Osteocyte (in vitro differentiated cells): ENCODE measurements around the gene CRYM. TPM values are rescaled to one million over a fixed set of nuclear protein-coding genes. Genes with fewer than 3 reads are reported as not detected.

ENCODE experiments used
- DNase-seq: peaks from one replicate; pipeline ENCODE4 v3.0.0; 2021; ENCODE audit warnings: mixed read lengths; ENCODE audit not compliant: unreplicated experiment; ENCODE audit errors: extremely low spot score
- H3K27ac Mint-ChIP-seq: one replicate; pipeline ENCODE4 v1.8.0; 2021; ENCODE audit warnings: mild to moderate bottlenecking, mixed read lengths; ENCODE audit not compliant: unreplicated experiment
- H3K27me3 Mint-ChIP-seq: one replicate; pipeline ENCODE4 v1.8.0; 2021; ENCODE audit warnings: mixed read lengths; ENCODE audit not compliant: unreplicated experiment
- H3K36me3 Mint-ChIP-seq: one replicate; pipeline ENCODE4 v1.8.0; 2021; ENCODE audit warnings: mixed read lengths; ENCODE audit not compliant: unreplicated experiment
- H3K4me1 Mint-ChIP-seq: one replicate; pipeline ENCODE4 v1.8.0; 2021; ENCODE audit warnings: mixed read lengths; ENCODE audit not compliant: unreplicated experiment
- H3K4me3 Mint-ChIP-seq: one replicate; pipeline ENCODE4 v1.8.0; 2021; ENCODE audit warnings: mild to moderate bottlenecking, moderate library complexity, mixed read lengths; ENCODE audit not compliant: unreplicated experiment
- H3K9me3 Mint-ChIP-seq: one replicate; pipeline ENCODE4 v1.8.0; 2021; ENCODE audit warnings: mixed read lengths; ENCODE audit not compliant: unreplicated experiment
- total RNA-seq: library from RNA; stranded (reverse); gene quantifications from 2 replicates; pipeline ENCODE4 v1.2.1, GENCODE V29; 2021
- TF ChIP-seq, protein P1 (sequence below): fragments of 200-600 bp; sonication (generic); IDR thresholded peaks from 2 replicates; pipeline ENCODE4 v1.5.0; 2021; ENCODE audit warnings: antibody characterized with exemption, mild to moderate bottlenecking, moderate library complexity

Gene CRYM
- total RNA-seq, 1 donor from 2014 or later, result not detected

DNA sequence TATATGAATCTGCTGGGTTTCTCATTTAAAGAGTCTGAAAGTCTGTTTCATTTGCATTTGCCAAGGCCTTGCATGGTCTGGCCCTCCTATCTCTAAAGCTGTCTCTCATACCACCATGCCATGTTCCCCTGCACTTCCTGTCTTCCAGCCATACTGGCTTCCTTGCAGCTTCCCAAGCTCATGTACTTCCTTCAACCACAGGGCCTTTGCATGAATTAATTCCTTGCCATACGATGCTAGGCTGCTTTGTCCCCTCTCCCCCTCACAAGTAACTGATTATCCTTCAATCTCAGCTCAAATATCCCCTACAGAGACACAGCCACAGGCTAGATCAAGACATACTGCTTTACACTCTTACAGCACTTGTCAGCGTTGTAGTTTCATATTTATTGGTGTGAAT, 5.8 kb downstream of the CRYM start:
- Mint-ChIP-seq H3K4me1 (no peaks in the 10 kb centered on the region), H3K9me3 (no peaks in the 10 kb centered on the region), H3K4me3 (no peak overlapping the region), H3K36me3 (no peaks in the 10 kb centered on the region), H3K27me3 (peaks cover 56% of the 10 kb centered on the region), H3K27ac (no peak overlapping the region)
- DNase-seq, result peak; percentile 15
- TF ChIP-seq, protein P1, sequence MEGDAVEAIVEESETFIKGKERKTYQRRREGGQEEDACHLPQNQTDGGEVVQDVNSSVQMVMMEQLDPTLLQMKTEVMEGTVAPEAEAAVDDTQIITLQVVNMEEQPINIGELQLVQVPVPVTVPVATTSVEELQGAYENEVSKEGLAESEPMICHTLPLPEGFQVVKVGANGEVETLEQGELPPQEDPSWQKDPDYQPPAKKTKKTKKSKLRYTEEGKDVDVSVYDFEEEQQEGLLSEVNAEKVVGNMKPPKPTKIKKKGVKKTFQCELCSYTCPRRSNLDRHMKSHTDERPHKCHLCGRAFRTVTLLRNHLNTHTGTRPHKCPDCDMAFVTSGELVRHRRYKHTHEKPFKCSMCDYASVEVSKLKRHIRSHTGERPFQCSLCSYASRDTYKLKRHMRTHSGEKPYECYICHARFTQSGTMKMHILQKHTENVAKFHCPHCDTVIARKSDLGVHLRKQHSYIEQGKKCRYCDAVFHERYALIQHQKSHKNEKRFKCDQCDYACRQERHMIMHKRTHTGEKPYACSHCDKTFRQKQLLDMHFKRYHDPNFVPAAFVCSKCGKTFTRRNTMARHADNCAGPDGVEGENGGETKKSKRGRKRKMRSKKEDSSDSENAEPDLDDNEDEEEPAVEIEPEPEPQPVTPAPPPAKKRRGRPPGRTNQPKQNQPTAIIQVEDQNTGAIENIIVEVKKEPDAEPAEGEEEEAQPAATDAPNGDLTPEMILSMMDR, result no peak

DNA sequence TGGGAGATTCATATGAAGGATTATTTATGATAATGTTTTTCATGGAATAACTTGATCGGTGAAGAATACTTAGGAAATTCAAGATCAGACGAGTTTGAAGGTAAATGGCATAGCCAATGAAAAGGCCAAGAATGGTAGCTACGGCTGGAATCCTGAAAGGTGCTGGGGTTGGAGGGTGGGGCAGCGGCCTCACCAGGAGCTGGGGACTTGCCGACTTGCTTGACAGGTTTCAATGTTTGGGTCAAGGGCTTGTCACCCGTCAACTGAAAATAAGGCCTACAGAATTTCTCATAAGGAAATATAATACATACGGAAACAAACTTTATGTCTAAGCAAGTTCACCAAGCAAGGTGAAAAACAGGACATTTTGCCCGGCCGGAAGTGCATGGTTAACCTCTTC, 9.9 kb downstream of the CRYM start:
- no peaks in the 10 kb centered on the region for H3K36me3 Mint-ChIP-seq
- H3K27ac Mint-ChIP-seq, result no peak overlapping the region
- H3K4me1 Mint-ChIP-seq, result peaks cover 11% of the 10 kb centered on the region
- peaks cover 23% of the 10 kb centered on the region for H3K27me3 Mint-ChIP-seq
- no peaks in the 10 kb centered on the region for H3K9me3 Mint-ChIP-seq
- no peak overlapping the region for H3K4me3 Mint-ChIP-seq
- peak; percentile 40 for DNase-seq
- TF ChIP-seq, protein P1, result no peak

DNA sequence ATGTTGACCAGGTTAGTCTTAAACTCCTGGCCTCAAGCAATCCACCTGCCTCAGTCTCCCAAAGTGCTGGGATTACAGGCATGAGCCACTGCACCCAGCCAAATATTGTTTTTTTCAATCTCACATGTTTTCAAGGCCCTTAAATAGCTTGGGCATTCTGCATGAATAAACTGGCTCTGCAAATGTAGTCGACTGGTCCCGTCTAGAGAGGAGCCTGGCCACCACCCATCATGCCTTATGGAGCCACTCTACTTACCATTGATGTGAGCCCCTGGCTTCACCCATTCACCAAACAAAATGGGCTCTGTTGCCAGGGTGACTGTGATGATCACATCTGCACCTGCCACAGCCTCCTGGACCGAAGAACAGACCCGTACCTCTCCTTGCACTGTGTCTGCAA, 10.8 kb downstream of the CRYM start:
- Mint-ChIP-seq H3K27me3 (peaks cover 18% of the 10 kb centered on the region), H3K36me3 (no peaks in the 10 kb centered on the region), H3K4me1 (peaks cover 11% of the 10 kb centered on the region), H3K4me3 (no peak overlapping the region), H3K27ac (no peak overlapping the region), H3K9me3 (no peaks in the 10 kb centered on the region)
- TF ChIP-seq, protein P1, result no peak
- peak; percentile 25 for DNase-seq

DNA sequence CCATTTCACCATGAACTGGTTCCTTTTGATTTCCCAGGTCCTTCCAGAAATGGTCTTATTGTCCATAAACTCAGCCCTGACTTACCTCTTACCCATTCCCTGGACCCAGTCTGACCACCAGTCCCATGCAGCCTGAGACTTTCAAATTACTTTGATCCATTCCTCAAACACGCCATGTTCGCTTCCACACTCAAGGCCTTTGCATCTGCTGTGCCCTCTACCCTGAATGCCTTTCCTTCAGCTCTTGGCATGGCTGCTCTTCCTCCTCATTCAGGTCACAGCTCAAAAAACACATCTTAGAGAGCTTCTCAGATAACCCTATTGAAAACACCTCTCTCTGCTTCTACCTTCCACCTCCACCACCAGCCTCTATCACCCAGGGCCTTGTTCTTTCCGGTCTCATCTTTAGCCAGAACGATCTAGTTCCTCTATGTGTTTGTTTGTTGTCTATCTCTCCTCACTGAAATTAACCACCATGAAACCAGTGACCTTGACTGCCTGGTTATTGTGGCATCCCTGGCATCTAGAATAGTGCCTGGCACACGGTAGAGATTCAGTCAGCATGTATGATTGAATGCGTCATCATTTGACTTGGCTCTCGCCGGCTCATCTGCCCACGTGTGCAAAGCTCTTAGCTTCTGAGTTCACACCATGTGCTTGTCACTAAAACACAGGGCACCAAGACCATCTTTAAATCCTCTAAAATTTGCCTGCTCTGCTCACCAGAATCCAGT, 12.8 kb downstream of the CRYM start:
- Mint-ChIP-seq H3K36me3 (no peaks in the 10 kb centered on the region), H3K9me3 (no peaks in the 10 kb centered on the region), H3K4me3 (no peak overlapping the region), H3K27me3 (peaks cover 9% of the 10 kb centered on the region), H3K27ac (no peak overlapping the region), H3K4me1 (peaks cover 11% of the 10 kb centered on the region)
- TF ChIP-seq, protein P1, result no peak
- no peak for DNase-seq

DNA sequence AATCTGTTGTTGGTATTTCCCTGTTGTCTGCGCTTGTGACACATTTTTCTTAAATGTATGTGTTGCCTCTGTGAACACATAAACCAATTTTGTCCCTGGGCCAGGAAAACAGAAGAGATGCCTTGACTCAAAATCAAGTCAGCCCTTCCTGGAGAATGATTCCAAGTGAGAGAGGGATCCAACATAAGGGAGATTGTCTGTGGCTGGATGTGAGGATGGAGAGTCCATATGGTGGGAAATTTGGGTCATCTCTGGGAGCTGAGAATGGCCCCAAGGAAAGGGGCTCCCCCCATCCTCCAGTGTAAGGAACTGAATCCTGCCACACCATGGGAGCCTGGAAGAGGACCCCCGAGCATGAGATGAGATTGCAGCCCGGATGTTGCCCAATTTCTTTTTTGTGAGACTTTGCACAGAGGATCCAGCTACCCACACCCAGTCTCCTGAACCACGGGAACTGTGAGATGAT, 13.5 kb downstream of the CRYM start:
- Mint-ChIP-seq H3K27ac (no peak overlapping the region), H3K36me3 (no peaks in the 10 kb centered on the region), H3K9me3 (no peaks in the 10 kb centered on the region), H3K27me3 (peaks cover 9% of the 10 kb centered on the region), H3K4me1 (peaks cover 11% of the 10 kb centered on the region), H3K4me3 (no peak overlapping the region)
- DNase-seq, result no peak
- TF ChIP-seq, protein P1, result no peak
